GM18951 (cell line): ENCODE measurements around the gene CDC14B.
"Not testable (repeated sequence)": the region's sequence is repeated elsewhere in the genome, so short reads cannot be mapped to it uniquely, and the experiment has no call there.

ENCODE experiments used
- POLR2A ChIP-seq: IDR thresholded peaks from 4 replicates; pipeline ENCODE4 v1.6.1; 2011; ENCODE audit warnings: mild to moderate bottlenecking; ENCODE audit not compliant: insufficient read length, insufficient read depth; ENCODE audit errors: extremely low read depth
- in situ Hi-C: fragments of 300-500 bp; cut with MboI; formaldehyde crosslinking; loops from one replicate; pipeline ENCODE4 v1.12.0; 2022; ENCODE audit warnings: low sequenced_read_pairs, mixed read lengths, inconsistent platforms; ENCODE audit not compliant: unreplicated experiment

The CDC14B gene

DNA sequence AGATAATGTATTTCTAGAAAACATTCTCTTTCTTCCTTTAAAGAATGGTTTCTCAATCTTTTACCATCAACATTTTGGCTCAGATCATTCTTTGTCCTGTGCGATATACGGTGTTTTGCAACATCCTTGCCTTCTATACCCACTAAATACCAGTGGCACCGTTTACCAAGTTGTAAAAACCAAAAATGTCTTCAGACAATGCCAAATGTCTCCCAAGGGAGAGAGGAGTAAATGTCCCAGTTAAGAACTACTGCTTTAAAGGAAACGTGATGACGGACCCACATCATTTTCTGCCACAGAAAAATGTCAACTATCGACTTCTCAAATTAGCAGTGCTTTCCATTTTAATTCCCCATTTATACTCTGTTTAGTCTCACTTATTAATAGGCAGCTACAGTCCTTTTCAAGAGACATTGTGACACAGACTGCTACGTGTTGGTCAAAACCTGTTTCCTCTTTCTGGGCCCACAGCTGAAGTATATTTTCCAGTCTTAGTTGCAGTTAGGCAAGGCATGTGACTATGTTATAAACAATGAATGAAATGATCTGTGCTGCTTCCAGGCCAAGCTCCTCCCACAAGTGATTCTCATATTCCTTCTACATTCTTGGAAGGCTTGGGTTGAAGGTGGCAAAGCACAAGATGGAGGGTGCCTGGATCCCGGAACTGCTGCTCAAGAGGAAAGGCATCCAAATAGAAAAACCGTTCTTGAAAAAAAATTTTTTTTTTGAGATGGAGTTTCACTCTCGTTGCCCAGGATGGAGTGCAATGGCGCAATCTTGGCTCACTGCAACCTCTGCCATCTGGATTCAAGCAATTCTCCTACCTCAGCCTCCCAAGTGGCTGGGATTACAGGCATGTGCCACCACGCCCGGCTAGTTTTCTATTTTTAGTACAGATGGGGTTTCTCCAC is 26.7 kb upstream of the CDC14B start:
- TF ChIP-seq POLR2A: no peak
- in situ Hi-C loops: no loop called here

DNA sequence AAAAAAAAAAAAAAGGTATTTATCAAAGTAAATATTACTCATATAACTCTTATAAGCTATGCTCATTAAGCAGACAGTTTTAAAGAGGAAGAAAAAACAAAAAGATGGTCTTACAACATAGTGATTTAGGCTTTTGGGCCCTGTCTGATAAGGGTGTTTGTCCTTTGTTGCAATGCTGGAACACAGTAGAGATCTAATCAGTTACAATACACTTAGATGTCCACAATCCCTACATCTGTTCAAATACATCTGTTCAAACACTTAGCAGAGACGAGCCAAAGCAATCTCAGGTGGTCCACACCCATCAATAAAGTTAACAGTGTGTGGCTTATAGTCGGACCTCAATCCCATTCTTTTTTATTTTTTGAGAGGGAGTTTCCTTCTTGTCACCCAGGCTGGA is 24.5 kb upstream of the CDC14B start:
- no peak for TF ChIP-seq POLR2A

DNA sequence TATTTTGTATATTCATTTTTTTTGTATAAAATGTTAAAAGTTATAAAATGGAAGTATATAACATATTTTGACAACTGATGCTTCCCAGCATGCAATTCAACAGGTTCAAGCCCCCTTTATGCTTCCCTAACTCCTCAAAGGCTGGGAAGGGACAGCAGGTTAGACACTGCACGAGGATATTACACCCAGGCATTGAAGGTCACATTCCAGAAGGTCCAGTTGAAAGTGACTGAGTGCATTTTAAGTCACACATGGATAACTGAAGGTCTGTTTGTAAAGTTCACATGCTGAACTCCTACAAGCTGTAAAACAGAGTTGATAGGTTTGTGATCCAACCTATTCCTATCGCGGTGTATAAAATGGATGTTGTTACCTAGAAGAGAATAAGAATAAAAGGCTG is 21.9 kb upstream of the CDC14B start:
- in situ Hi-C loops: no loop called here
- TF ChIP-seq POLR2A: no peak

More for the DNA sequence above, 24.5 kb upstream of the CDC14B start:
- in situ Hi-C loops: no loop called here

DNA sequence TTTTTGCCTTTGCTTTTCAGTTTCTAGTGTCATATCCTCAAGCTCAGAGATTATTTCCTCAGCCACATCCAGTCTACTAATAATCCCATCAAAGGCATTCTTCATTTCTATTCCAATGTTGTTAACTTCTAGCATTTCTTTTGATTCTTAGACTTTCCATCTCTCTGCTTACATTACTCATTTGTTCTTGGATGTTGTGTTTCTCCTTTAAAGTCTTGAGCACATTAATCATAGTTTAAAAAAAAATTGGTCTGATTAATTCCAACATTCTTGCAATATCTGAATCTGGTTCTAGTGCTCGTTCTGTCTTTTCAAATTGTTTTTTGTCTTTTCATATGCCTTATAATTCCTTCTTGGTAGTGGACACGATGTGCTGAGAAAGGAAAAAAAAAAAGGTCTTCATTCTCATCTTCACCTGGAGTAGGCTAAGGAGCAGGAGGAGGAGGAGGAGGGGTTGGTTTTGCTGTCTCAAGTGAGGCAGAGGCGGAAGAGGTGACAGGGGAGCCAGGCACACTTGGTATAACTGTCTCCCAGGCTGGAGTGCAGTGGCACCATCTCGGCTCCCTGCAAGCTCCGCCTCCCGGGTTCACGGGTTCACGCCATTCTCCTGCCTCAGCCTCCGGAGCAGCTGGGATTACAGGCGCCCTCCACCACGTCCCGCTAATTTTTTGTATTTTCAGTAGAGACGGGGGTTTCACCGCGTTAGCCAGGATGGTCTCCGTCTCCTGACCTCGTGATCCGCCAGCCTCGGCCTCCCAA is 19.1 kb upstream of the CDC14B start:
- TF ChIP-seq POLR2A: no peak
- in situ Hi-C loops: no loop called here

DNA sequence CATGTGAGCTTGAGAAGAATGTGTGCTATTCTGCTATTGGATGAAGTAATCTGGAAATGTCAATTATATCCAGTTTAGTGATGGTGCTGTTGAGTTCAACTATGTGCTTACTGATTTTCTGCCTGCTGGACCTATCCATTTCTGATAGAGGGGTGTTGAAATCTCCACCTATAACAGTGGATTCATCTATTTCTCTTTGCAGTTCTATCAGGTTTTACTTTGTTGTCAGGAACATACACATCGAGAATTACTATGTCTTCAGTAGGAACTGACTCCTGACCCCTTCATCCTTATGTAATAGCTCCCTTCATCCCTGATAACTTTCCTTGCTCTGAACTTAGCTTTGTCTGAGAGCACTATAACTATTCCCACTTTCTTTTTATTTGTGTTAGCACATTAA is 16.7 kb upstream of the CDC14B start:
- in situ Hi-C loops: no loop called here
- TF ChIP-seq POLR2A: no peak

DNA sequence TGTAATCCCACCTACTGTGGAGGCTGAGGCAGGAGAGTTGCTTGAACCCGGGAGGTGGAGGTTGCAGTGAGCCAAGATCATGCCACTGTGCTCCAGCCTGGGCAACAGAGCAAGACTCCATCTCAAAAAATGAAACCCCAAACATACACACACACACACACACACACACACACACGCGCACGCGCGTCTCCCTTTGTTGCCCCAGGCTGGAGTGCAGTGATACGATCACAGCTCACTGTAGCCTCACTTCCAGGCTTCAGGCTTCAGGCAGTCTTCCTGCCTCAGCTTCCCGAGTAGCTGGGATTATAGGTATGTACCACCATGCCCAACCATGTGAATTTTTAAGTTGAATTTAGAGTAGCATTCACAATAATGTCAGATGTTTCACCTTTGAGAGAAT is 13.9 kb upstream of the CDC14B start:
- in situ Hi-C loops: not testable (repeated sequence)

DNA sequence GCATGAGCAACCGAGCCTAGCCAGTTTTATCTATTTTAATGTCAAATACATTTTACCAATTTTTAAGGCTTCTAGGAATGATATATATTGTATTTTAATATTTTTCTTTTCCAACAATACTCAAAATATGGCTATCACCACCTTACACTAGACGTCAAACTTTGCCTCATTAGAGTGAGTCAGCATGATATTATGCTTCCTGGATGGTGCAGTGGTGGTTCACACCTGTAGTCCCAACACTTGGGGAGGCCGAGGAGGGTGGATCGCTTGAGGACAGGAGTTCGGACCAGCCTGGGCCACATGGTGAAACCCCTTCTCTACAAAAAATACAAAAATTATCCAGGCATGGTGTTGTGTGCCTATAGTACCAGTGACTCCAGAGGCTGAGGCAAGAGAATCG is 7.3 kb upstream of the CDC14B start:
- no peak for TF ChIP-seq POLR2A
- in situ Hi-C loops: no loop called here

DNA sequence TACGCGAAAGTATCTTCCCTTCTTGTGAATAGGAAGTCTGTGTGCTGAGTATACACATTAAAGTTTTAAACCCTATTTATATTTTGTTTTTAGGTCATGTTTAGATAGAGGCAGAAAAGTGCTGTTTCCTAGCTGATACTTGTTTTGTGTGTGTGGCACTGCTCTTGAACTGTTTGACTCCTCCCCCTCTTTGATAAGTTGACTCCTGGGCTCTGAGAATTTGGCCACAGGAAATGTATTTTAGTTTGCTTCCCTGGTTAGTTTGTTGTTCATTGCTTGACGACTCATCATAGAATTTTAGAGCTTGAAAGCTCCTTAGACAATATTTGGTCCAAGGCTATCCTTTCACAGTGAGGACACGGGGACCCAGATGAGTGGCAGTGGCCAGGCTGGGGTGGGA is 2.0 kb upstream of the CDC14B start:
- TF ChIP-seq POLR2A: no peak
- in situ Hi-C loops: no loop called here

DNA sequence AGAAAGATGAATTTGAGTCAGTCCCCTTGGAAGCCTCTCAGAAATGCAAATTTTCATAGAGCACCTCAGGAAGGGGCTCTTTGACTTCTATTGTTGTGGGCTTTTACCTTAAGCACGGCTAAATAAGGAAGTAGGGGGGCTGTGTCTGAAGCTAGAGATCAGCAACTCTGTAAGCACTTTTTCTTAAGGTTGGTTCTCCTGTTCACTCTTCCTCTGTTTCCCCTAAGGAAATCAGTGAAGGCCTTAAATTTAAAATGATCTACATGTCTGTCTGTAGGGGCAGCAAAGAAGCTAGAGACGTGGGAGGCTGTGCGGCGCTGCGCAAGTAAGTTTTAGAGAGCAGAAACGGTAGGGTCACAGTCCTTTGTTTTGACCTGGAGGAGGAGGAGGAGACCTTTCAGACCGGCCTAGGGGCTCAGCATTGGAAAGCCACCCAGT is 1.2 kb upstream of the CDC14B start:
- TF ChIP-seq POLR2A: no peak
- in situ Hi-C loops: no loop called here

DNA sequence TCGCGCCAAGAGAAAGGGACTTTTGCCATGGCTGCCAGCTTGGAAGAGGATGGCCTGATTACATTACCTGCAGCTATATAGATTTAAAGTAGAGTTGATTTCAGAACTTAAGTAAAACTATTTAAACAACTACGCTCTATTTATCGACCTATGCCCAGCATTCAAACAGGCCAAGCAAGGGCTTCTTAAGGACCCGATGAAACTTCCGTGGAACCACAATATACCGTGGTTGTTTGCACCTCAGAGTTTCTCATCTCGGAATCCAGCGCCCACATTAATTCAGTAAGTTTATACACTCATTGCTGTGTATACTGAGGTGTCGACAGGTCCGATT is 505 bp upstream of the CDC14B start:
- TF ChIP-seq POLR2A: no peak
- in situ Hi-C loops: no loop called here

DNA sequence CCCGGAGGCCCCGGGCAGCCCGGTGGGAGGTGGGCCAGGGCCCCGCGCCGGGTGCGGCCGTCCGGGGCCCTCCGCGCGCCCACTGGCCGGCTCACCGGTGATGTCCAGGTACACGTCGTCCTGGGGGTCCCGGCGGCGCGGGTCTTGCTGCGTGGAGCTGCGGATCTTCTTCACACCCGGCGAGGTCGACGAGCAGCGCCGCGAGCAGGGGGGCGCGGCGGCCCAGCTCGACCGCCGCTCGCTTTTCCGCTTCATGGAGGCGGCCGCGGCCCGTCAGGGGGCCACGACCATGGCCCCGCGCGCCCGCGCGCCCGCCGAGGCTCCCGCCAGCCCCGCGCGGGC is 548 bp downstream of the CDC14B start:
- TF ChIP-seq POLR2A: no peak

DNA sequence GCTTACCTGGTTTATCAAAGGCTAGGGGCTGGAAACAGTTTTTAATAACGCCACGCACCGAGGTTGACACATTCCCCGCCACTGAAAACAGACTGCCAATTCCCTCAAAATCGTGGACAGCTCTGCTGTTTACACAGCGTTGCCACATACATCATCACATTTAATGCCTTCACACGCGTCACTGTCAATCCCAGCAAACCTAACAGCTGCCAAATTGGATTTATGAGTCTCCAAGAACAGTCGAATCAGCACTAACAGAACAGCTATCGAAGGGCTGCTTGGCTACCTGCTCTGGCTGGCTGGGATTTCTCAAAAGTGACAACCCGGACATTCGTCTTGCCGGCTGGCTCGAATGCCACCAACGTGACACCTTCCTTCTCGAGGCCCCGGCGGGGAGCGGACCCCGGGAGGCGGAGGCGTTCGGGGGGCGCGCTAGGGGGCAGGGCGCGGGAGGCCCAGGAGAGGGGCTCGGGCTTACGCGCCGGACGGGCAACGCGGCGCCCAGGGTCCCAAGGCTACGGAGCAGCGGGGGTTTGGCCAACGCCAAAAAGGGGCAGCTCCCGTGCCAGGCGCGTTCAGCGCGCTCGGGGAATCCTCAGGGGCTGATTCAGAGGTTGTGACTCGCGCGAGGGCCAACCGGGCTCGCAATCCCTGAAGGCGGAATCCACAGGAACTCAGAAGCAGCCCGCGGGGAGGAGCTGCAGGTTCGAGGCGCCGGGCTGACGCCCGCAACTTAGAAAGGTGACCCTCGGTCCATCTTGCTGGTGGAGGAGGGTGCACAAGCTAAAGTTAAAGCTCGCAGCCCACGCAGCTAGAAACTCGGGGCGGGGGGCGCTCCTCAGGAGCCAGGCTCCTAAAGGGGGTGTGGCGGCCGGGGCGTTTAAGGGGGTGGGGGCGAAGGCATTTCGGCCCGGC is 1.2 kb downstream of the CDC14B start:
- in situ Hi-C loops: no loop called here
- no peak for TF ChIP-seq POLR2A

More for the DNA sequence above, 548 bp downstream of the CDC14B start:
- in situ Hi-C loops: no loop called here
